Activated naive CD8-positive, alpha-beta T cell treated with anti-CD3 and anti-CD28 coated beads for 36 hours (primary cell): ENCODE data around the gene ZNRF4. TPM values are rescaled to one million over a fixed set of nuclear protein-coding genes. Genes with fewer than 3 reads are reported as not detected.

Source experiments
- DNase-seq: peaks from one replicate; pipeline ENCODE4 v3.0.0; 2021
- H3K27ac Mint-ChIP-seq: one replicate; pipeline ENCODE4 v1.8.0; 2022; ENCODE audit warnings: mild to moderate bottlenecking, moderate library complexity, mixed read lengths
- H3K27me3 Mint-ChIP-seq: one replicate; pipeline ENCODE4 v1.8.0; 2022; ENCODE audit warnings: mild to moderate bottlenecking, mixed read lengths
- H3K36me3 Mint-ChIP-seq: one replicate; pipeline ENCODE4 v1.8.0; 2021; ENCODE audit warnings: mild to moderate bottlenecking, mixed read lengths
- H3K4me1 Mint-ChIP-seq: one replicate; pipeline ENCODE4 v1.8.0; 2021; ENCODE audit warnings: mixed read lengths
- H3K4me3 Mint-ChIP-seq: one replicate; pipeline ENCODE4 v1.8.0; 2022; ENCODE audit warnings: mild to moderate bottlenecking, moderate library complexity, mixed read lengths
- H3K9me3 Mint-ChIP-seq: one replicate; pipeline ENCODE4 v1.8.0; 2022; ENCODE audit warnings: mixed read lengths
- total RNA-seq, 2 experiments: library from RNA; stranded (reverse); gene quantifications; one replicate each; pipeline ENCODE4 v1.2.3, GENCODE V29; 2021

Gene ZNRF4
- total RNA-seq, 2 experiments from 2014 or later: not detected

- Mint-ChIP-seq H3K9me3 (no peaks in the 10 kb centered on the region), H3K27me3 (peaks cover 31% of the 10 kb centered on the region), H3K27ac (no peak overlapping the region), H3K4me3 (no peak overlapping the region), H3K4me1 (no peaks in the 10 kb centered on the region), H3K36me3 (no peaks in the 10 kb centered on the region)
- DNase-seq: peak; percentile 12
These were observed 2.3 kb upstream of the ZNRF4 start for GRCh38 chr19:5452594-5453565.

- Mint-ChIP-seq H3K36me3 (no peaks in the 10 kb centered on the region), H3K4me3 (no peak overlapping the region), H3K9me3 (no peaks in the 10 kb centered on the region), H3K27me3 (peaks cover 18% of the 10 kb centered on the region), H3K27ac (no peak overlapping the region), H3K4me1 (no peaks in the 10 kb centered on the region)
- no peak for DNase-seq
These were observed 474 bp upstream of the ZNRF4 start for GRCh38 chr19:5454743-5455142.

- Mint-ChIP-seq H3K9me3 (no peaks in the 10 kb centered on the region), H3K36me3 (no peaks in the 10 kb centered on the region), H3K27ac (no peak overlapping the region), H3K4me3 (no peak overlapping the region), H3K27me3 (peaks cover 10% of the 10 kb centered on the region), H3K4me1 (no peaks in the 10 kb centered on the region)
- DNase-seq: no peak
These were observed 1.1 kb downstream of the ZNRF4 start for GRCh38 chr19:5456130-5456840.

- H3K4me3 Mint-ChIP-seq: no peak overlapping the region
- H3K9me3 Mint-ChIP-seq: no peaks in the 10 kb centered on the region
- no peak overlapping the region for H3K27ac Mint-ChIP-seq
- no peaks in the 10 kb centered on the region for H3K36me3 Mint-ChIP-seq
- no peaks in the 10 kb centered on the region for H3K4me1 Mint-ChIP-seq
- no peak for DNase-seq
- H3K27me3 Mint-ChIP-seq: peaks cover 10% of the 10 kb centered on the region
These were observed 1.6 kb downstream of the ZNRF4 start for GRCh38 chr19:5456841-5457200.

GRCh38 chr19:5457709-5458108 is 2.5 kb downstream of the ZNRF4 start:
- DNase-seq: no peak
- peaks cover 10% of the 10 kb centered on the region for H3K27me3 Mint-ChIP-seq
- no peak overlapping the region for H3K27ac Mint-ChIP-seq
- no peaks in the 10 kb centered on the region for H3K36me3 Mint-ChIP-seq
- H3K9me3 Mint-ChIP-seq: no peaks in the 10 kb centered on the region
- H3K4me3 Mint-ChIP-seq: no peak overlapping the region
- H3K4me1 Mint-ChIP-seq: no peaks in the 10 kb centered on the region

GRCh38 chr19:5458420-5458819 is 3.2 kb downstream of the ZNRF4 start:
- Mint-ChIP-seq H3K4me1 (no peaks in the 10 kb centered on the region), H3K9me3 (no peaks in the 10 kb centered on the region), H3K36me3 (no peaks in the 10 kb centered on the region), H3K4me3 (no peak overlapping the region), H3K27me3 (peaks cover 10% of the 10 kb centered on the region), H3K27ac (no peak overlapping the region)
- no peak for DNase-seq

- Mint-ChIP-seq H3K4me3 (no peak overlapping the region), H3K9me3 (no peaks in the 10 kb centered on the region), H3K27me3 (peaks cover 9% of the 10 kb centered on the region), H3K27ac (no peak overlapping the region), H3K4me1 (no peaks in the 10 kb centered on the region), H3K36me3 (no peaks in the 10 kb centered on the region)
- no peak for DNase-seq
These were observed 4.1 kb downstream of the ZNRF4 start for GRCh38 chr19:5459360-5459759.

GRCh38 chr19:5460748-5461147 is 5.5 kb downstream of the ZNRF4 start:
- Mint-ChIP-seq H3K9me3 (no peaks in the 10 kb centered on the region), H3K36me3 (no peaks in the 10 kb centered on the region), H3K27ac (no peak overlapping the region), H3K4me3 (no peak overlapping the region), H3K27me3 (peaks cover 12% of the 10 kb centered on the region), H3K4me1 (no peaks in the 10 kb centered on the region)
- DNase-seq: no peak

GRCh38 chr19:5463959-5464358 is 8.7 kb downstream of the ZNRF4 start:
- no peak overlapping the region for H3K4me3 Mint-ChIP-seq
- no peaks in the 10 kb centered on the region for H3K36me3 Mint-ChIP-seq
- no peaks in the 10 kb centered on the region for H3K4me1 Mint-ChIP-seq
- no peaks in the 10 kb centered on the region for H3K9me3 Mint-ChIP-seq
- no peak for DNase-seq
- H3K27ac Mint-ChIP-seq: no peak overlapping the region
- H3K27me3 Mint-ChIP-seq: peaks cover 16% of the 10 kb centered on the region

GRCh38 chr19:5466072-5466471 is 10.9 kb downstream of the ZNRF4 start:
- Mint-ChIP-seq H3K36me3 (no peaks in the 10 kb centered on the region), H3K4me1 (no peaks in the 10 kb centered on the region), H3K27ac (no peak overlapping the region), H3K9me3 (no peaks in the 10 kb centered on the region), H3K4me3 (no peak overlapping the region), H3K27me3 (peaks cover 12% of the 10 kb centered on the region)
- DNase-seq: no peak

- H3K9me3 Mint-ChIP-seq: no peaks in the 10 kb centered on the region
- no peak for DNase-seq
- no peaks in the 10 kb centered on the region for H3K36me3 Mint-ChIP-seq
- no peak overlapping the region for H3K4me3 Mint-ChIP-seq
- no peaks in the 10 kb centered on the region for H3K4me1 Mint-ChIP-seq
- H3K27ac Mint-ChIP-seq: no peak overlapping the region
- peaks cover 12% of the 10 kb centered on the region for H3K27me3 Mint-ChIP-seq
These were observed 11.6 kb downstream of the ZNRF4 start for GRCh38 chr19:5466814-5467291.

GRCh38 chr19:5470264-5470671 is 15.1 kb downstream of the ZNRF4 start:
- no peaks in the 10 kb centered on the region for H3K9me3 Mint-ChIP-seq
- H3K36me3 Mint-ChIP-seq: no peaks in the 10 kb centered on the region
- peaks cover 19% of the 10 kb centered on the region for H3K27me3 Mint-ChIP-seq
- DNase-seq: no peak
- H3K27ac Mint-ChIP-seq: no peak overlapping the region
- no peak overlapping the region for H3K4me3 Mint-ChIP-seq
- no peaks in the 10 kb centered on the region for H3K4me1 Mint-ChIP-seq

GRCh38 chr19:5472286-5472685 is 17.1 kb downstream of the ZNRF4 start:
- Mint-ChIP-seq H3K4me1 (no peaks in the 10 kb centered on the region), H3K27me3 (peaks cover 22% of the 10 kb centered on the region), H3K4me3 (no peak overlapping the region), H3K27ac (no peak overlapping the region), H3K36me3 (no peaks in the 10 kb centered on the region), H3K9me3 (no peaks in the 10 kb centered on the region)
- no peak for DNase-seq

GRCh38 chr19:5473646-5474045 is 18.4 kb downstream of the ZNRF4 start:
- Mint-ChIP-seq H3K4me1 (peaks cover 3% of the 10 kb centered on the region), H3K36me3 (no peaks in the 10 kb centered on the region), H3K9me3 (no peaks in the 10 kb centered on the region), H3K4me3 (no peak overlapping the region), H3K27me3 (peaks cover 33% of the 10 kb centered on the region), H3K27ac (no peak overlapping the region)
- no peak for DNase-seq

- no peaks in the 10 kb centered on the region for H3K36me3 Mint-ChIP-seq
- H3K4me1 Mint-ChIP-seq: peaks cover 3% of the 10 kb centered on the region
- DNase-seq: no peak
- H3K27me3 Mint-ChIP-seq: peaks cover 53% of the 10 kb centered on the region
- no peak overlapping the region for H3K4me3 Mint-ChIP-seq
- no peak overlapping the region for H3K27ac Mint-ChIP-seq
- H3K9me3 Mint-ChIP-seq: peaks cover 5% of the 10 kb centered on the region
These were observed 22.4 kb downstream of the ZNRF4 start for GRCh38 chr19:5477451-5478215.
